HCT116 (cell line): ENCODE results near the gene HIRA. TPM values are rescaled to one million over a fixed set of nuclear protein-coding genes. Genes with fewer than 3 reads are reported as not detected.

Source experiments
- ATAC-seq: fragments of 200-7000 bp; cut with Tn5 transposase; 2 replicates; pipeline ENCODE4 v1.9.1; 2020; ENCODE audit warnings: mild to moderate bottlenecking, moderate library complexity
- BruUV-seq: library from RNA; stranded (reverse); fragments of 400-500 nt; replicated peaks from 2 replicates; lab custom pipeline; 2021; lab: Mats Ljungman, UMichigan
- CTCF ChIA-PET: fragments of 300-600 bp; sonication (Branson Sonifier 250); formaldehyde crosslinking; loops from one replicate; lab custom pipeline; 2021; ENCODE audit warnings: antibody characterized with exemption; lab: Charles Lee
- POLR2A ChIA-PET: fragments of 300-600, 350-600 bp; sonication (Branson Sonifier 250); formaldehyde crosslinking; loops from one replicate; lab custom pipeline; 2021; ENCODE audit warnings: antibody characterized with exemption; lab: Charles Lee
- RAD21 ChIA-PET, 2 experiments: fragments of 300-600 bp; sonication (Branson Sonifier 250); formaldehyde crosslinking; loops; one replicate each; lab custom pipeline; 2023; ENCODE audit warnings: low total read pairs in 2 of 2; ENCODE audit not compliant: uncharacterized antibody in 2 of 2, unreplicated experiment in 2 of 2, low non-redundant PET in 1 of 2; lab: Charles Lee
- DNase-seq: peaks from one replicate; pipeline ENCODE4 v3.0.0-alpha.2; 2010; ENCODE audit warnings: low read depth, low spot score
- H2AFZ ChIP-seq: fragments of 200-600 bp; shearing (Covaris generic), sonication (generic); 2 replicates; pipeline ENCODE4 v1.6.1; 2017; ENCODE audit warnings: low read depth, mixed run types, mixed read lengths, antibody characterized with exemption, low read length; ENCODE audit not compliant: poor library complexity, severe bottlenecking
- H3K27ac ChIP-seq: 2 replicates; pipeline ENCODE4 v1.5.1; 2012; ENCODE audit warnings: low read depth, low read length
- H3K27me3 ChIP-seq: fragments of 200-600 bp; sonication (generic); 2 replicates; pipeline ENCODE4 v1.6.1; 2016; ENCODE audit warnings: mixed run types, low read length, mixed read lengths; ENCODE audit not compliant: insufficient read depth
- H3K36me3 ChIP-seq, 2 experiments: fragments of 200-500 bp in 1 of 2; fragments of 200-600 bp in 1 of 2; sonication (Bioruptor generic) in 1 of 2; sonication (generic) in 1 of 2; 2 replicates each; pipeline versions ENCODE4 v1.5.1 to v1.6.1; 2014 to 2016; ENCODE audit warnings: low read length in 2 of 2, inconsistent platforms in 1 of 2, mixed read lengths in 1 of 2, mixed run types in 1 of 2; ENCODE audit not compliant: insufficient read depth in 2 of 2, control insufficient read depth in 1 of 2
- H3K4me1 ChIP-seq, 2 experiments: fragments of 200-600 bp in 1 of 2; sonication (generic) in 1 of 2; 2 replicates each; pipeline versions ENCODE4 v1.5.1 to v1.6.1; 2012 to 2017; ENCODE audit warnings: low read length in 2 of 2, inconsistent platforms in 1 of 2, mild to moderate bottlenecking in 1 of 2, mixed read lengths in 1 of 2, mixed run types in 1 of 2, moderate library complexity in 1 of 2; ENCODE audit not compliant: insufficient read depth in 2 of 2, control insufficient read depth in 1 of 2
- H3K4me2 ChIP-seq: fragments of 200-600 bp; sonication (generic); 2 replicates; pipeline ENCODE4 v1.6.1; 2017; ENCODE audit warnings: mixed run types, low read length, mixed read lengths
- H3K4me3 ChIP-seq, 2 experiments: fragments of 200-600 bp in 1 of 2; sonication (generic) in 1 of 2; replicated peaks in 1 of 2; 2 replicates each; pipeline ENCODE4 v1.5.1; 2011 to 2016; ENCODE audit warnings: low read length in 2 of 2, control low read depth in 1 of 2, low read depth in 1 of 2, mild to moderate bottlenecking in 1 of 2, mixed read lengths in 1 of 2, mixed run types in 1 of 2
- H3K79me2 ChIP-seq: fragments of 200-600 bp; sonication (generic); 2 replicates; pipeline ENCODE4 v1.6.1; 2017; ENCODE audit warnings: mild to moderate bottlenecking, mixed run types, low read length, moderate library complexity, mixed read lengths; ENCODE audit not compliant: insufficient read depth
- H3K9ac ChIP-seq: fragments of 200-600 bp; sonication (generic); 2 replicates; pipeline ENCODE4 v1.6.1; 2016; ENCODE audit warnings: low read length, mixed read lengths
- H3K9me2 ChIP-seq: fragments of 200-600 bp; sonication (generic), shearing (Covaris generic); 2 replicates; pipeline ENCODE4 v1.6.1; 2017; ENCODE audit warnings: mixed run types, mild to moderate bottlenecking, moderate library complexity; ENCODE audit not compliant: insufficient read depth
- H3K9me3 ChIP-seq, 2 experiments: fragments of 200-500 bp in 1 of 2; fragments of 200-600 bp in 1 of 2; sonication (Bioruptor generic) in 1 of 2; sonication (generic) in 1 of 2; 2 replicates each; pipeline ENCODE4 v1.6.1; 2014 to 2017; ENCODE audit warnings: low read length in 2 of 2, mixed read lengths in 2 of 2, inconsistent platforms in 1 of 2, low read depth in 1 of 2, mild to moderate bottlenecking in 1 of 2, mixed run types in 1 of 2, moderate library complexity in 1 of 2; ENCODE audit not compliant: control insufficient read depth in 1 of 2, insufficient read depth in 1 of 2
- H4K20me1 ChIP-seq: fragments of 200-600 bp; sonication (generic), shearing (Covaris generic); 2 replicates; pipeline ENCODE4 v1.6.1; 2017; ENCODE audit warnings: mixed run types, mild to moderate bottlenecking, moderate library complexity; ENCODE audit not compliant: insufficient read depth
- ATF3 ChIP-seq: IDR thresholded peaks from 2 replicates; pipeline ENCODE4 v1.6.1; 2012
- CBX3 ChIP-seq: IDR thresholded peaks from 2 replicates; pipeline ENCODE4 v1.6.1; 2012; ENCODE audit warnings: low read depth
- ELF1 ChIP-seq: IDR thresholded peaks from 2 replicates; pipeline ENCODE4 v1.6.1; 2012; ENCODE audit warnings: low read depth, borderline replicate concordance
- EZH2phosphoT487 ChIP-seq: fragments of 200-600 bp; IDR thresholded peaks from 2 replicates; pipeline ENCODE4 v1.6.1; 2018; ENCODE audit warnings: antibody characterized with exemption, borderline replicate concordance
- JUND ChIP-seq: IDR thresholded peaks from 2 replicates; pipeline ENCODE4 v1.6.1; 2012
- POLR2A ChIP-seq: IDR thresholded peaks from 2 replicates; pipeline ENCODE4 v1.7.0; 2011; ENCODE audit warnings: borderline replicate concordance; ENCODE audit not compliant: insufficient read depth, insufficient read length; ENCODE audit errors: extremely low read depth
- POLR2AphosphoS5 ChIP-seq: IDR thresholded peaks from 2 replicates; pipeline ENCODE4 v1.6.1; 2011; ENCODE audit warnings: mild to moderate bottlenecking, low read depth, low read length, moderate library complexity
- RAD21 ChIP-seq: IDR thresholded peaks from 2 replicates; pipeline ENCODE4 v1.6.1; 2012; ENCODE audit warnings: low read depth, mild to moderate bottlenecking
- SIN3A ChIP-seq: IDR thresholded peaks from 2 replicates; pipeline ENCODE4 v1.6.1; 2012; ENCODE audit warnings: low read depth
- SP1 ChIP-seq: IDR thresholded peaks from 2 replicates; pipeline ENCODE4 v1.6.1; 2012; ENCODE audit warnings: low read depth
- SRF ChIP-seq: IDR thresholded peaks from 2 replicates; pipeline ENCODE4 v1.6.1; 2012; ENCODE audit warnings: low read depth
- TCF7L2 ChIP-seq: IDR thresholded peaks from 2 replicates; pipeline ENCODE4 v1.7.0; 2011; ENCODE audit warnings: borderline replicate concordance, inconsistent platforms; ENCODE audit not compliant: insufficient read depth, insufficient read length; ENCODE audit errors: extremely low read depth
- YY1 ChIP-seq: IDR thresholded peaks from 2 replicates; pipeline ENCODE4 v1.6.1; 2011; ENCODE audit warnings: low read length, low read depth, moderate library complexity, mild to moderate bottlenecking; ENCODE audit not compliant: insufficient replicate concordance; ENCODE audit errors: extremely low read depth
- ZBTB33 ChIP-seq: IDR thresholded peaks from 2 replicates; pipeline ENCODE4 v1.6.1; 2011; ENCODE audit warnings: mild to moderate bottlenecking, low read length, moderate library complexity; ENCODE audit not compliant: insufficient replicate concordance; ENCODE audit errors: extremely low read depth
- ZFX ChIP-seq: fragments of 450-650 bp; IDR thresholded peaks from 2 replicates; pipeline ENCODE4 v1.6.1; 2017
- ZNF274 ChIP-seq: fragments of 200-500 bp; sonication (Bioruptor generic); IDR thresholded peaks from 2 replicates; pipeline ENCODE4 v1.6.1; 2014; ENCODE audit warnings: mild to moderate bottlenecking, low read depth, low read length, inconsistent platforms
- intact Hi-C: fragments of 100-400 bp; cut with micrococcal nuclease; formaldehyde crosslinking; loops from 2 replicates; pipeline ENCODE4 v1.10.0; 2022
- total RNA-seq: library from RNA; stranded (reverse); gene quantifications from one replicate; pipeline ENCODE4 v1.2.1, GENCODE V29; 2021; ENCODE audit not compliant: unreplicated experiment

The HIRA gene
- total RNA-seq, 1 experiment from 2014 or later, result 30.6 TPM

GRCh38 chr22:19440411-19441195 is 9.1 kb upstream of the HIRA start:
- H3K27ac ChIP-seq, result no peak overlapping the region
- H3K4me1 ChIP-seq, result no peaks in the 10 kb centered on the region
- H3K79me2 ChIP-seq, result peaks cover 42% of the 10 kb centered on the region
- DNase-seq, result no peak
- H2AFZ ChIP-seq, result no peak overlapping the region
- CTCF ChIA-PET, result no interaction called here
- no peak overlapping the region for H3K9ac ChIP-seq
- no peak overlapping the region for H3K4me3 ChIP-seq
- TF ChIP-seq RAD21, result no peak
- no peak for TF ChIP-seq POLR2AphosphoS5
- TF ChIP-seq, all 23 proteins: peak for 0
- intact Hi-C loops, result no loop called here
- Histone ChIP-seq H3K36me3 (peaks cover 9 to 22% of the 10 kb centered on the region in 2 experiments; a peak in 3 of 4 replicates), H3K9me2 (no peaks in the 10 kb centered on the region), H3K27me3 (no peaks in the 10 kb centered on the region), H3K9me3 (no peaks in the 10 kb centered on the region), H4K20me1 (peaks cover 3% of the 10 kb centered on the region; the same call in 1 of the 2 replicates), H3K4me2 (no peak overlapping the region)
- POLR2A ChIA-PET, result no interaction called here
- no peak for ATAC-seq
- RAD21 ChIA-PET, result no interaction called here
- no TSS peak for BruUV-seq

- Histone ChIP-seq H3K4me3 (no peak overlapping the region), H3K79me2 (peaks cover 33% of the 10 kb centered on the region), H3K9ac (no peak overlapping the region), H3K4me2 (no peak overlapping the region), H3K27me3 (no peaks in the 10 kb centered on the region), H3K9me3 (no peaks in the 10 kb centered on the region), H3K4me1 (peaks cover 4% of the 10 kb centered on the region in 2 experiments), H3K27ac (no peak overlapping the region), H2AFZ (no peak overlapping the region), H3K36me3 (peaks cover 7 to 12% of the 10 kb centered on the region in 2 experiments; a peak in 3 of 4 replicates), H4K20me1 (peaks cover 3% of the 10 kb centered on the region; the same call in 1 of the 2 replicates), H3K9me2 (no peaks in the 10 kb centered on the region)
- intact Hi-C loops, result no loop called here
- ATAC-seq (no peak), DNase-seq (no peak)
- ChIA-PET CTCF (no interaction called here), POLR2A (no interaction called here), RAD21 (no interaction called here)
- no TSS peak for BruUV-seq
- TF ChIP-seq JUND (no peak), SIN3A (no peak), TCF7L2 (no peak), POLR2A (no peak), RAD21 (no peak), ZFX (no peak), ZBTB33 (no peak), SRF (no peak), ZNF274 (no peak), ATF3 (no peak), ELF1 (no peak), EZH2phosphoT487 (no peak), SP1 (no peak), YY1 (no peak), POLR2AphosphoS5 (no peak), CBX3 (no peak)
Measured at GRCh38 chr22:19438298-19438697, 6.8 kb upstream of the HIRA start.
